Measurements from ENCODE around the gene KLHL10.

The KLHL10 gene

GRCh38 chr17:41893384-41893783 lies 55.8 kb downstream of the KLHL10 start:
- no peak for DNase-seq (ENCODE audit: low read depth in 1 of 2, low spot score in 1 of 2)

GRCh38 chr17:41894791-41895331 lies 57.2 kb downstream of the KLHL10 start:
- DNase-seq (ENCODE audit: low read depth in 1 of 2, low spot score in 1 of 2), result no peak

- DNase-seq (ENCODE audit: low read depth in 1 of 2, low spot score in 1 of 2), result no peak
Observed at GRCh38 chr17:41895617-41896016, 58.0 kb downstream of the KLHL10 start.

- no peak for DNase-seq (ENCODE audit: low read depth in 1 of 2, low spot score in 1 of 2)
Observed at GRCh38 chr17:41896726-41897125, 59.1 kb downstream of the KLHL10 start.

All from stimulated activated CD4-positive, alpha-beta T cell treated with anti-CD3 and anti-CD28 coated beads, Interleukin-15, amount 100 ng/mL, for 1 hour (primary cell).